ENCODE data around the gene MAU2. TPM values are rescaled to one million over a fixed set of nuclear protein-coding genes. Genes with fewer than 3 reads are reported as not detected.
"Not testable (repeated sequence)": the region's sequence is repeated elsewhere in the genome, so short reads cannot be mapped to it uniquely, and the experiment has no call there.

The MAU2 gene
- total RNA-seq, 4 donors from 2014 or later = 45.1 to 71.1 (median 68.7) TPM

DNA sequence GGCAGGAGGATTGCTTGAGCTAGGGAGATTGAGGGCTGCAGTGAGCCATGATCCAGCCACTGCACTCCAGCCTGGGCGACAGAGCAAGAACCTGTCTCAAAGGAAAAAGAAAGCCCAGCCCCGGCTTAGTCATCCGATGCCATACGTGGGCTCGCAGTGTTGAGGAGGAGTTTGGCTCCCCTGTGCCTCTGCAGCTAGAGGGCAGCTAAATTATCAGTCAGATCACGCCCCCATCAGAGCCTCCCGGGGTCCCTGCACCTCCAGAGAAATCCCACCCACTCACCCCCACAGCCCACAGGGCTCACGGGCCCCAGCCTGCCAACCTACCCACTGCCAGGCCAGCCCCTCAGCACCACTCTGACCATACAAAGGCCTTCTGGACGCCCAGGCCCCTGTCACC, 27.6 kb downstream of the MAU2 start:
- Histone ChIP-seq H3K4me3 (replicated peaks in 1 of 3) (no peak overlapping the region), H3K27ac (no peak overlapping the region), H3K36me3 (peaks cover 82 to 92% of the 10 kb centered on the region in 2 donors), H3K4me1 (no peaks in the 10 kb centered on the region), H3K9me3 (no peaks in the 10 kb centered on the region), H3K27me3 (no peaks in the 10 kb centered on the region)
- DNase-seq = no peak
- whole genome bisulfite sequencing, 2 donors = 83 to 85% methylated on average over 7 of the region's 9 CpGs
- TF ChIP-seq, protein P1, sequence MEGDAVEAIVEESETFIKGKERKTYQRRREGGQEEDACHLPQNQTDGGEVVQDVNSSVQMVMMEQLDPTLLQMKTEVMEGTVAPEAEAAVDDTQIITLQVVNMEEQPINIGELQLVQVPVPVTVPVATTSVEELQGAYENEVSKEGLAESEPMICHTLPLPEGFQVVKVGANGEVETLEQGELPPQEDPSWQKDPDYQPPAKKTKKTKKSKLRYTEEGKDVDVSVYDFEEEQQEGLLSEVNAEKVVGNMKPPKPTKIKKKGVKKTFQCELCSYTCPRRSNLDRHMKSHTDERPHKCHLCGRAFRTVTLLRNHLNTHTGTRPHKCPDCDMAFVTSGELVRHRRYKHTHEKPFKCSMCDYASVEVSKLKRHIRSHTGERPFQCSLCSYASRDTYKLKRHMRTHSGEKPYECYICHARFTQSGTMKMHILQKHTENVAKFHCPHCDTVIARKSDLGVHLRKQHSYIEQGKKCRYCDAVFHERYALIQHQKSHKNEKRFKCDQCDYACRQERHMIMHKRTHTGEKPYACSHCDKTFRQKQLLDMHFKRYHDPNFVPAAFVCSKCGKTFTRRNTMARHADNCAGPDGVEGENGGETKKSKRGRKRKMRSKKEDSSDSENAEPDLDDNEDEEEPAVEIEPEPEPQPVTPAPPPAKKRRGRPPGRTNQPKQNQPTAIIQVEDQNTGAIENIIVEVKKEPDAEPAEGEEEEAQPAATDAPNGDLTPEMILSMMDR (IDR thresholded peaks at IDR 0.05) = no peak
- no peak for TF ChIP-seq POLR2A (IDR thresholded peaks at IDR 0.05)
- intact Hi-C loops (cut with DNase I) = no loop called here

DNA sequence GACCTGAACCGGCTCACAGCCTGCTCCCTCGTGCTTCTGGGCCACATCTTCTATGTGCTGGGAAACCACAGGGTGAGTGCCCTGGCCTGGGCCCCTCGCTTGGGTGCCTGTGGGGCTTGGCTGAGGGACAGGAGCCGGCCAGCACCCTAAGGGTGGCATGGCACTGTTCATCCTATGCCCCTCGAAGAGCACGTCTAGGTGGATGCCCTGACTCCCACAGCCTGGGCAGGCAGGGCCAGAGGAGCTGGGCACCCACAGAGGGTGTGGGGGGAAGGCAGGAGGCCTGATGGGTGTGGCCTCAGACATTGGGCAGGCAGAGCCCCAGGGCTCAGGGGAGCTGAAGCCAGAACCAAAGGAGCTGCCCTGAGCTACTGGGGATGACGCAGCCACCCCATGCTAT, 28.7 kb downstream of the MAU2 start:
- no peak overlapping the region for H3K27ac ChIP-seq
- TF ChIP-seq, protein P1 (IDR thresholded peaks at IDR 0.05) = no peak
- TF ChIP-seq POLR2A (IDR thresholded peaks at IDR 0.05) = no peak
- no peaks in the 10 kb centered on the region for H3K27me3 ChIP-seq
- no peak overlapping the region for H3K4me3 ChIP-seq (replicated peaks in 1 of 3)
- peaks cover 82 to 92% of the 10 kb centered on the region in 2 donors for H3K36me3 ChIP-seq
- intact Hi-C loops (cut with DNase I) = no loop called here
- WGBS, 2 donors = 90 to 98% methylated on average over 5 to 6 of the region's 7 CpGs
- no peaks in the 10 kb centered on the region for H3K4me1 ChIP-seq
- no peak for DNase-seq
- H3K9me3 ChIP-seq = no peaks in the 10 kb centered on the region

DNA sequence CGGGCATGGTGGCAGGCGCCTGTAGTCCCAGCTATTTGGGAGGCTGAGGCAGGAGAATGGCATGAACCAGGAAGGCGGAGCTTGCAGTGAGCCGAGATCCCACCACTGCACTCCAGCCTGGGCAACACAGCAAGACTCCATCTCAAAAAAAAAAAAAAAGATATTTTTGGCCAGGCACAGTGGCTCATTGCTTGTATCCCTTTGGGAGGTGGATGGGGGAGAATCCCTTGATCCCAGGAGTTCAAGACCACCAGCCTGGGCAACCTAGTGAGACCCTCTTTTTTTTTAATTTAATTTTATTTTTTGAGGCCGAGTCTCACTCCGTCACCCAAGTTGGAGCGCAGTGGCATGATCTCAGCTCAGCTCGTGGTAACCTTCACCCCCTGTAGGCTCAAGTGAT, 30.1 kb downstream of the MAU2 start:
- H3K4me3 ChIP-seq (replicated peaks in 1 of 3); DNase-seq; H3K4me1 ChIP-seq; H3K27ac ChIP-seq; intact Hi-C loops (cut with DNase I); H3K9me3 ChIP-seq; H3K27me3 ChIP-seq: not testable (repeated sequence)
- WGBS, 2 donors = 95 to 100% methylated on average over 8 of the region's 8 CpGs
- peaks cover 82 to 92% of the 10 kb centered on the region in 2 donors for H3K36me3 ChIP-seq

DNA sequence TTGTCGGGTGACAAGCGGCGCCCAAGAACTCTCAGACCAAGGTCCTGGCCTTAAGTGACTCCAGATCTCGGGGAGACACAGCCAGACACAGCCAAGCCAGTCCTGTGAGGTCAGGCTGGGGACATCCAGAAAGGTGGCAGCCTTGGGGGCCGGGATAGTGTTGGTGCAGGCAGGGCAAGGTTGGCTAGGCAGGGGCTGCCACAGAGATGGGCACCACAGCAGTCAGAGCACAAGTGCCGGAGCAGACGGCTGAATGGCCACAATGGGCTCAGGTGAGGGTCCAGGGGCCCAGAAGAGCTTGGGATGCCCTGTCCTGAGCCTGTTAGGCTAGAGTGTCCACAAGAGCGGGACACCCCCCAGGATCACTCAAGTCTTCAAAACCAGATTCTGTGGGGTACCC, 32.2 kb downstream of the MAU2 start:
- no peaks in the 10 kb centered on the region for H3K9me3 ChIP-seq
- no peaks in the 10 kb centered on the region for H3K4me1 ChIP-seq
- intact Hi-C loops (cut with DNase I) = no loop called here
- no peak overlapping the region for H3K27ac ChIP-seq
- WGBS, 2 donors = 95 to 97% methylated on average over 4 to 6 of the region's 8 CpGs
- H3K4me3 ChIP-seq (replicated peaks in 1 of 3) = no peak overlapping the region
- no peaks in the 10 kb centered on the region for H3K27me3 ChIP-seq
- TF ChIP-seq POLR2A (IDR thresholded peaks at IDR 0.05) = no peak
- TF ChIP-seq, protein P1 (IDR thresholded peaks at IDR 0.05) = no peak
- H3K36me3 ChIP-seq = peaks cover 77 to 82% of the 10 kb centered on the region in 2 donors
- no peak for DNase-seq

DNA sequence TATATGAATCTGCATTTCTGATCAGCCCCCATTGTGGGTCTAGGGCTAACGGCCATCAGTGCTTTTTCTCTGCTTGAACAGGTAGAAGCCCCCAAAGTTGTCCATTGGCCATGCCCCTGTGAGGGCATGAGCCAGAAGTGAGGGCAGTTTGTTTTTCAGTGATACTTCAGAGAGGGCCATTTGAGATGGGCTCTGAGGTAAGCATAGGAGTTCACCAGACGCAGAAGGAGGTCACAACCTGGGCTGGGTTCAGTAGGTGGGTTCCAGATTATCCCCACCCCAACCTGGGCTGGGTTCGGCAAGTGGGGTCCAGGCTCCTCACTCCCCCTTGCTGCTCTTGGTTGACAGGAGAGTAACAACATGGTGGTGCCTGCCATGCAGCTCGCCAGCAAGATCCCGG, 33.4 kb downstream of the MAU2 start:
- Histone ChIP-seq H3K27ac (no peak overlapping the region), H3K9me3 (no peaks in the 10 kb centered on the region), H3K4me3 (replicated peaks in 1 of 3) (no peak overlapping the region), H3K36me3 (peaks cover 67 to 70% of the 10 kb centered on the region in 2 donors), H3K4me1 (no peaks in the 10 kb centered on the region), H3K27me3 (no peaks in the 10 kb centered on the region)
- intact Hi-C loops (cut with DNase I) = no loop called here
- no peak for DNase-seq
- 90 to 100% methylated on average over 2 to 5 of the region's 5 CpGs for WGBS, 2 donors
- TF ChIP-seq, protein P1 (IDR thresholded peaks at IDR 0.05) = no peak
- no peak for TF ChIP-seq POLR2A (IDR thresholded peaks at IDR 0.05)

DNA sequence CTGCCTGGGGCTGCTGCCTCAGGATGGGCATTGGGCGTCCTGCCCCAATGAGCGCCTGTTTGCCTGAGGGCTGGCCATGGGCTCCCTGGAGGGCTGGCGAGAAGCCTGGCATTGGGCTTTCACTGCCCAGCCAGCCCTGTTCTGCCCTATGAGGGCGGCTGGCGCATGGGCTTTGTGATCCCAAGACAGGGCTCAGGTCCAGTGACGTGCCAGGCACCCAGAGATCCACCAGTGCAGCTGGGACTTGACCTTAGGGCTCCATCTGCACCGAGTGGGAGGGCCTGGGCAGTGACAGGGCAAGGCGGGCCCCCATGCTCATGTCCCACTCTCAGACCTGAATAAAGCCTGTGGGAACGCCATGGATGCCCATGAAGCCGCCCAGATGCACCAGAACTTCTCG, 34.3 kb downstream of the MAU2 start:
- Histone ChIP-seq H3K27ac (no peak overlapping the region), H3K4me1 (no peaks in the 10 kb centered on the region), H3K4me3 (replicated peaks in 1 of 3) (no peak overlapping the region), H3K27me3 (no peaks in the 10 kb centered on the region), H3K9me3 (no peaks in the 10 kb centered on the region), H3K36me3 (peaks cover 60 to 64% of the 10 kb centered on the region in 2 donors)
- intact Hi-C loops (cut with DNase I) = no loop called here
- DNase-seq = no peak
- 80 to 93% methylated on average over 2 to 7 of the region's 11 CpGs for WGBS, 2 donors
- TF ChIP-seq POLR2A (IDR thresholded peaks at IDR 0.05) = no peak
- TF ChIP-seq, protein P1 (IDR thresholded peaks at IDR 0.05) = no peak
